NB4 (cell line): ENCODE data around the gene GLRX2.
"Not testable (repeated sequence)": the region's sequence is repeated elsewhere in the genome, so short reads cannot be mapped to it uniquely, and the experiment has no call there.

Experiments
- DNase-seq: peaks from one replicate; pipeline ENCODE4 v3.0.0; 2010; ENCODE audit warnings: low read depth
- H3K4me3 ChIP-seq: one replicate; pipeline ENCODE4 v1.5.1; 2011; ENCODE audit warnings: mild to moderate bottlenecking, low read depth, low read length, moderate library complexity
- CTCF ChIP-seq: IDR thresholded peaks from one replicate; pipeline ENCODE4 v1.5.1; 2012; ENCODE audit warnings: low read depth, low read length
- MAX ChIP-seq: IDR thresholded peaks from 2 replicates; pipeline ENCODE4 v1.6.1; 2011; ENCODE audit warnings: low read depth, low read length
- MYC ChIP-seq: IDR thresholded peaks from 2 replicates; pipeline ENCODE4 v1.6.1; 2011; ENCODE audit warnings: low read depth, low read length
- POLR2A ChIP-seq: IDR thresholded peaks from 2 replicates; pipeline ENCODE4 v1.6.1; 2011; ENCODE audit warnings: mild to moderate bottlenecking; ENCODE audit not compliant: insufficient read length; ENCODE audit errors: extremely low read depth

GLRX2 gene

DNA sequence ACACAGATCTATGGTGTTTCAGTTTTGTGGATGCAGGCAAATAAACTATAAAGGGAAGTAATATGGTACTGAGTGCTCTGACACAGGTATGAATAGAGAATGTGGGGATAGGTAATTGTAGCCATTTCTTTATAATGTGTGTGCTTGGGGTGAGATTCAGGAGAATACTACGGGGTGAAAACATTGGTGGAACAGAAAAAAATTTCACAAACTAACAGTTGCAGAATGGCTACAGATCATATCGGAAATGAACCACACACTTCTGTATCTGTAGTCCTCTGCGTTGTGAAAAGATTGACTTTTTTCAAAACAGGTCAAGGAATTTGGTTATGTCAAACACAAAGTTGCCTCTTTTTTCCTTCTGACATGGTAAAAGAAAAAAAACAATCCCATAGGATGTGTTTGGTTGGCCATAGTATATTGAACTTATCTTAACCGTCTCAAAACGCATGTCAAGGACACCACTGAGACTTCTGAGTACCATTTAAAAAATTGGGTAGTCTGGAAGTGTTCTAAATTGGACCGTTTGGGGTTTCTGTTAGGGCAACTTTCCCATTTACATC is 15.5 kb upstream of the GLRX2 start:
- peak overlapping the region; percentile 99 for H3K4me3 ChIP-seq
- TF ChIP-seq MAX (no peak), POLR2A (no peak), MYC (no peak), CTCF (no peak)
- no peak for DNase-seq

- TF ChIP-seq CTCF (no peak), MAX (no peak), MYC (no peak), POLR2A (no peak)
- H3K4me3 ChIP-seq, result no peak overlapping the region
- DNase-seq, result no peak
Observed at GRCh38 chr1:193118803-193119730, 13.9 kb upstream of the GLRX2 start.

DNA sequence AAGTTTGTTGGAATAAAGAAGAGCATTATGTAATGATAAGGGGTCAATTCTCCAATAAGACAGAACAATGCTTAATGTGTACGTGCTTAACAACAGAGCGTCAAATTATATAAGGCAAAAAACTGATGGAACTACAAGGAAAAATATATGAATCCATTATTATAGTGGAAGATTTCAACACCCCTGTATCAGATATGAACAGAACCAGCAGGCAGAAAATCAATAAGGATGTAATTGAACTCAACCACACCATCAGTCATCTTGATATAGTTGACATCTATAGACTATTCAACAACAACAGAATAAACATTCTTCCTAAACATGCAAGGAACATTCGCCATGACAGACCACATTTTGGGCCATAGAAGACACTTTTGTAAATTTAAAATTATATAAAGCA is 13.0 kb upstream of the GLRX2 start:
- H3K4me3 ChIP-seq, result no peak overlapping the region
- no peak for TF ChIP-seq CTCF
- no peak for TF ChIP-seq POLR2A
- no peak for TF ChIP-seq MYC
- no peak for TF ChIP-seq MAX
- DNase-seq, result no peak

DNA sequence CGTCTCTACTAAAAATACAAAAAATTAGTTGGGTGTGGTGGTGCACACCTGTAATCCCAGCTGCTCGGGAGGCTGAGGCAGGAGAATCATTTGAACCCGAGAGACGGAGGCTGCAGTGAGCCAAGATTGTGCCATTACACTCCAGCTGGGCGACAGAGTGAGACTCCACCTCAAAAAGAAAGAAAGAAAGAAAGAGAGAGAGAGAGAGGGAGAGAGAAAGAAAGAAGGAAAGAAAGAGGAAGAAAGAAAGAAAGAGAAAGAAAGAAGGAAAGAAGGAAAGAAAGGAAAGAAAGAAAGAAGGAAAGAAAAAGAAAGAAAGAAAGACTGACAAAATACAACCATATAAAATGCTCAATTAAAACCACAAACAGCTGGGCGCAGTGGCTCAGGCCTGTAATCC is 12.0 kb upstream of the GLRX2 start:
- DNase-seq, H3K4me3 ChIP-seq: not testable (repeated sequence)

- no peak for TF ChIP-seq MYC
- no peak for TF ChIP-seq POLR2A
- no peak for TF ChIP-seq CTCF
- no peak for TF ChIP-seq MAX
- H3K4me3 ChIP-seq, result no peak overlapping the region
- DNase-seq, result peak; percentile 13
Observed at GRCh38 chr1:193115629-193116227, 10.5 kb upstream of the GLRX2 start.

DNA sequence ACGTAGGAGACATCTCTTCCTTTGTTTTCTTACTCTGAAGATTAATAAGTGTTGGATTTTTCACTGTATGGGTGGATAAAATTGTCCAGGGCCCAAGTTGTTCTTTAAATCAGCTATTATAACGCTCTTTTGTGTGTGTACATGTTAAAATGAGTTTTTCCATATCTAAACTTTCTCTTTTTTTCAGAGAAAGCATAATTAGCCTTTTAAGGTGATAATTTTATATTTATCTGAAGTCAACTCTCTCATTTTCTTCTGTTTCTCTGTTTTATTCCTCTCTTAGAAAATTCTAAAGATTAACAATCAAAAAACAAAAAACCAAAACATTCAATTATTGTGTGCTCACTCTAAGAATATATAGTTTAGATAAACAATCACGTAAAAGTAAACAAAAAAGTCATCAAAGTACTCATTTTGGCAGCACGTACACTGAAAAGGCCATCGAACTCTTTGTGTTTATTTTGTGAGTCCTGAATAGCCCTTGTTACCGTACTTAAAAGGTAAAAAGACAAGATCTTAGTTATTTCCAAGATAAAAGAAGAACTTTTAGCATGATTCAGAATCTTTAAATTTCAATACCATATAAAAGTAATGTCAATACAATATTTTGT is 9.4 kb upstream of the GLRX2 start:
- no peak for TF ChIP-seq MAX
- TF ChIP-seq POLR2A, result no peak
- no peak for TF ChIP-seq MYC
- TF ChIP-seq CTCF, result no peak
- no peak for DNase-seq
- no peak overlapping the region for H3K4me3 ChIP-seq
